HG03432 (cell line): Measurements from ENCODE around the gene TFR2.

ENCODE experiments used
- ATAC-seq: cut with Tn5 transposase; IDR thresholded peaks from one replicate; pipeline ENCODE4 v1.9.1; 2021; ENCODE audit warnings: mild to moderate bottlenecking, moderate library complexity; ENCODE audit not compliant: unreplicated experiment

The TFR2 gene

GRCh38 chr7:100613412-100614175 lies 27.8 kb downstream of the TFR2 start:
- no peak for ATAC-seq

- ATAC-seq = no peak
These were observed 28.5 kb downstream of the TFR2 start for GRCh38 chr7:100612730-100613390.

GRCh38 chr7:100611983-100612729 lies 29.2 kb downstream of the TFR2 start, which contains the start of gene MOSPD3:
TSS of gene MOSPD3 (plus strand) at chr7:100612540. CDS start at chr7:100612792, 252 bp downstream.
- peak; percentile 92 for ATAC-seq

GRCh38 chr7:100609958-100610357 lies 31.4 kb downstream of the TFR2 start:
- ATAC-seq = no peak

- no peak for ATAC-seq
These were observed 34.2 kb downstream of the TFR2 start for GRCh38 chr7:100607111-100607510.

GRCh38 chr7:100606313-100606712 lies 35.0 kb downstream of the TFR2 start:
- ATAC-seq = no peak

- no peak for ATAC-seq
These were observed 36.1 kb downstream of the TFR2 start for GRCh38 chr7:100604976-100605911.

- ATAC-seq = peak; percentile 57
These were observed 37.0 kb downstream of the TFR2 start for GRCh38 chr7:100604028-100604975.

- peak; percentile 4 for ATAC-seq
These were observed 37.7 kb downstream of the TFR2 start for GRCh38 chr7:100603726-100604027.

- no peak for ATAC-seq
These were observed 38.2 kb downstream of the TFR2 start for GRCh38 chr7:100602889-100603725.

GRCh38 chr7:100600730-100601038 lies 40.7 kb downstream of the TFR2 start:
- ATAC-seq = no peak

- no peak for ATAC-seq
These were observed 41.2 kb downstream of the TFR2 start for GRCh38 chr7:100599911-100600729.

GRCh38 chr7:100598425-100598824 lies 42.9 kb downstream of the TFR2 start:
- ATAC-seq = no peak

GRCh38 chr7:100595188-100595587 lies 46.2 kb downstream of the TFR2 start:
- no peak for ATAC-seq

- no peak for ATAC-seq
These were observed 49.8 kb downstream of the TFR2 start for GRCh38 chr7:100591596-100591995.

- ATAC-seq = no peak
These were observed 51.1 kb downstream of the TFR2 start for GRCh38 chr7:100590077-100590737.

GRCh38 chr7:100589341-100589947 lies 51.9 kb downstream of the TFR2 start:
- ATAC-seq = no peak
